ENCODE data around the gene ECE1. TPM values are rescaled to one million over a fixed set of nuclear protein-coding genes. Genes with fewer than 3 reads are reported as not detected.
A peak's percentile ranks its signal among the peaks of the same experiment; 100 is the strongest.

The ECE1 gene
- total and polyA plus RNA-seq, 9 of the 15 experiments (the other 6 are each of a cell fraction or from before 2014, with no cell fraction given): 0.56 to 34.8 (median 11.0) TPM

GRCh38 chr1:21176586-21177555 lies 113.4 kb downstream of the ECE1 start, which contains the start of gene EIF4G3:
Gene EIF4G3, minus strand, starts transcription at chr1:21176897. Its CDS starts 174,155 bp downstream, at chr1:21002742.
- Histone ChIP-seq H3K9me1 (ENCODE audit: control insufficient read depth, insufficient read depth, low read length) (no peaks in the 10 kb centered on the region), H4K20me1 (replicated peaks; ENCODE audit: control insufficient read depth, insufficient read depth, low read length) (peaks cover 8% of the 10 kb centered on the region), H3K9me3 (replicated peaks; ENCODE audit: control insufficient read depth, insufficient read depth, low read depth, low read length) (no peaks in the 10 kb centered on the region), H3K4me2 (ENCODE audit: insufficient read depth, low read length) (peak within 1 kb of the TSS; percentile 83), H3K27me3 (ENCODE audit: control insufficient read depth in 2 of 2, insufficient read depth in 2 of 2, low read length in 2 of 2) (no peaks in the 10 kb centered on the region), H3K27ac (ENCODE audit: extremely low read depth, low read depth, low read length) (peak within 1 kb of the TSS; percentile 83), H2AFZ (ENCODE audit: low read depth, low read length) (peak within 1 kb of the TSS; percentile 97), H3K9ac (ENCODE audit: insufficient read depth in 1 of 2, low read depth in 2 of 2, low read length in 2 of 2) (peak within 1 kb of the TSS; percentile 81 to 97), H3K4me3 (peak within 1 kb of the TSS; percentile 88), H3K36me3 (ENCODE audit: control insufficient read depth, insufficient read depth, low read length) (0 out of 3 replicates have a peak, but pooled peaks cover 8% of the 10 kb centered on the region), H3K4me1 (replicated peaks in 1 of 2; ENCODE audit: control insufficient read depth in 2 of 2, insufficient read depth in 2 of 2, low read length in 2 of 2) (peaks cover 16 to 20% of the 10 kb centered on the region in 2 experiments; a peak in 4 of 5 replicates), H3K79me2 (ENCODE audit: control insufficient read depth, insufficient read depth, low read length) (peaks cover 32% of the 10 kb centered on the region)
- in situ Hi-C loops (cut with MboI) (no loop called here), intact Hi-C loops (cut with micrococcal nuclease) (loop anchor here (5.0 kb wide), 1 partner anchor 390 kb away; the partner anchor contains the start of gene HP1BP3)
- ChIA-PET POLR2A (interaction anchor here (0.6 to 2.1 kb wide), 4 partner anchors 12 to 341 kb away, joined by 3 to 10 read pairs (median 3); no protein-coding TSS in a partner anchor), CTCF (ENCODE audit: low intra/inter-chr PET ratio) (no interaction called here)
- DNase-seq (ENCODE audit: extremely low read depth in 1 of 4, low spot score in 3 of 4) (peak; percentile 95 to 99 (median 98)), FAIRE-seq (peak; percentile 99), ATAC-seq (peak; percentile 99)
- WGBS (ENCODE audit: insufficient coverage, low coverage, missing lambda C conversion rate): 7% methylated on average over 65 of the region's 90 CpGs
- BruUV-seq (replicated peaks): TSS peak; percentile 98
- no peak for TF ChIP-seq KHSRP (IDR thresholded peaks at IDR 0.05)
- no peak for TF ChIP-seq NKRF (IDR thresholded peaks at IDR 0.05; ENCODE audit: borderline replicate concordance)
- TF ChIP-seq ZNF143 (CRISPR knock-in tag; IDR thresholded peaks at IDR 0.05): no peak
- TF ChIP-seq ZNF583 (CRISPR knock-in tag; IDR thresholded peaks at IDR 0.05): peak; percentile 33; the same call in 1 of the 2 replicates
- no peak for TF ChIP-seq IRF2 (CRISPR knock-in tag; IDR thresholded peaks at IDR 0.05)
- 0 out of 2 replicates have a peak, but pooled peaks have one; percentile 49 for TF ChIP-seq RHOXF2B (CRISPR knock-in tag; conservative IDR thresholded peaks at IDR 0.05)
- no peak for TF ChIP-seq PRPF4 (IDR thresholded peaks at IDR 0.05; ENCODE audit: insufficient read depth, low read depth, low read length, poor library complexity, severe bottlenecking)
- no peak for TF ChIP-seq MXD1 (CRISPR knock-in tag; IDR thresholded peaks at IDR 0.05; ENCODE audit: borderline replicate concordance, poor library complexity, severe bottlenecking)
- no peak; the same call in 1 of the 2 replicates for TF ChIP-seq MIER1 (IDR thresholded peaks at IDR 0.05; ENCODE audit: low read depth)
- TF ChIP-seq ZNF239 (CRISPR knock-in tag; IDR thresholded peaks at IDR 0.05): 0 out of 2 replicates have a peak, but pooled peaks have one; percentile 16
- TF ChIP-seq NR2C2 (CRISPR knock-in tag; IDR thresholded peaks at IDR 0.05): 0 out of 2 replicates have a peak, but pooled peaks have one; percentile 42
- TF ChIP-seq NR2C2 (tag; IDR thresholded peaks at IDR 0.05): peak; percentile 46; the same call in 1 of the 2 replicates
- 0 out of 2 replicates have a peak, but pooled peaks have one; percentile 74 for TF ChIP-seq ZNF830 (CRISPR knock-in tag; IDR thresholded peaks at IDR 0.05)
